T-helper 22 cell (primary cell): ENCODE results near the gene PDE1C.

Experiments
- DNase-seq: peaks from one replicate; pipeline ENCODE4 v3.0.0-alpha.2; 2020; ENCODE audit warnings: low read depth

The PDE1C gene

DNA sequence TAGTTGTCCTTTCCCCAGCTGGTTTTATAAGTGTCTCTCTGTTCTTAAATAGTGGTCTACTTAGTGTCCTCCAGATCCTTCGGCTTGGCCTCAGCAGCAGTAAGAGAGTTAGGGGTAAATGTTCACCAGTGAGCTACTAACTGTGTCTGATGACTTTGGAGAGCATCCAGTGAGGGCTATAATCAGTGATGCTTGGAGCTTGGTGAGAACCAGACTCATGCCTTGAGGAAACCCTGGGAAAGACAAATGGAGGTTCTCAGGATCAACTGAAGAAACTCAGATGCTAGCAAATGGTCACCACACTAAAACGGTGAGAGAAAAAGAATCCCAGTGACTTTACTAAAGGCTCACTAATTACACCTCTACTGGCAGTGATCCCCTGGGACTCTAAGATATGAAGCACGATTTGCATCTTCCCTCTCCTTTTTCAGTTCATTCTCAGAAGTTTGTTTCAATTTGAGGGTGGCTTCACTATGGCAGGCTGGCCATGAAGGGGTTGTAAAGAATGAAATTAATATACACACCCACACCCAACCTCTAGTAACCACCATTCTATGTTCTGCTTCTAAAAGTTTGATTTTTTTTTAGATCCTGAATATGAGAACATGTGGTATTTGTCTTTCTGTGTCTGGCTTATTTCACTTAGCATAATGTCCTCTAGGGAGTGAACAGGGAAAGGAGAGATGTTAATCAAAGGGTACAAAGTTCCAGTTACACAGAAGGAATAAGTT is 177.9 kb downstream of the PDE1C start:
- DNase-seq, result no peak

GRCh38 chr7:31890766-31891165 is 179.4 kb downstream of the PDE1C start:
- no peak for DNase-seq

GRCh38 chr7:31890198-31890597 is 180.0 kb downstream of the PDE1C start:
- DNase-seq, result no peak

DNA sequence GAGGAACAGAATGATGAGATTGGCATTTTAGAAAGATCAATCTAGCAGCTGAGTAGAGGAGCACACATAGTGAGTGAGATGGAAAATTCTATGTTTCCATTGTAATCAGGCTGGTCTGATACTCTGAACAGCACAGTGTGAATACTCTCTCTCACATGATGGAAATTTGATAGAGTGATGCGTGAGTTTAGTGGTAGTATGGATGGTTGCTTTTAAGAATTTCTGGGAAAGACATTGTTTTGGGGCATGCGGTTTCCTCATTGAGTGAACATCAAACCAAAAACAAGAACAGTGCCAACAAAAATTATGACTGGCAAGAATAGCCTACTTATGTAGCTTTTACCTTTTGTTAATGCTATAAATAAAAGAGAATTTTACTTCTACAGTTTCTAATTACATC is 183.2 kb downstream of the PDE1C start:
- DNase-seq, result no peak

GRCh38 chr7:31885171-31885570 is 185.0 kb downstream of the PDE1C start:
- no peak for DNase-seq

GRCh38 chr7:31883761-31884164 is 186.4 kb downstream of the PDE1C start:
- DNase-seq, result no peak

- DNase-seq, result no peak
These were observed 188.0 kb downstream of the PDE1C start for GRCh38 chr7:31882187-31882586.

- no peak for DNase-seq
These were observed 191.3 kb downstream of the PDE1C start for GRCh38 chr7:31878875-31879274.

- no peak for DNase-seq
These were observed 194.8 kb downstream of the PDE1C start for GRCh38 chr7:31875424-31875823.

DNA sequence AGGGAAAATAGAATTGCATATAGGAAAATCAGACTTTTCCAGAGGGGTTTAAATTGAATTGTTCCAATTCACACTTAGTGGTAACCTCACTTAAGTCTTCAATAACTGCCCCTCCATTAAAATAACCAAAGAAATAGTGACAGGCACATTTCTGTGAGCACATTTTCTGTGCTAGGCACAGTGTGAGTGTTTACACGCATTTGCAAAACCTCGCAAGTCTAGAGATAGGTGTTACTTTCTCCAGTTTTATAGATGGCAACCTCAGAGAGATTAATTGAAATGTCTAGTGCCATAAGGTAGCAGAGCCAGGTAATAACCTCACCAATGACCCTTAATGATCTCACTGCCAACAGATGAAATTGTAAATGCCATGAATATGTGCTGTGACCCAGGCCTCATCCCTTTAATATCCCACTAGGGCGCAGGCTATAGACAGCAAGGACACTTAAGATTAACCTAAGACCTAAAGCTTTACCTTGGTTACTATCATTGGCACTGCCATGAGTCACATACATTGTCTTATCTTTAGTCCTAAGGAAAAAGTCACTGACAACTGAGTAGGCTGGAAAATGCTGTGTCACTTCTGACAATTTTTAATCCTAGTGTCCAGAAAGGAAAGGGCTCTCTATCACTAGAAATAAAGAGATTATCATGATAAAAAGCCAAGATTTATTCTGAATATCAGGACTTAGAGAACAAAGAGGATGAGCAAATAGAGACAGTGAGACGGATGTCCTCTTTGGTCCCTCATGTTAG is 195.4 kb downstream of the PDE1C start:
- no peak for DNase-seq

GRCh38 chr7:31873816-31874597 is 196.2 kb downstream of the PDE1C start:
- no peak for DNase-seq

DNA sequence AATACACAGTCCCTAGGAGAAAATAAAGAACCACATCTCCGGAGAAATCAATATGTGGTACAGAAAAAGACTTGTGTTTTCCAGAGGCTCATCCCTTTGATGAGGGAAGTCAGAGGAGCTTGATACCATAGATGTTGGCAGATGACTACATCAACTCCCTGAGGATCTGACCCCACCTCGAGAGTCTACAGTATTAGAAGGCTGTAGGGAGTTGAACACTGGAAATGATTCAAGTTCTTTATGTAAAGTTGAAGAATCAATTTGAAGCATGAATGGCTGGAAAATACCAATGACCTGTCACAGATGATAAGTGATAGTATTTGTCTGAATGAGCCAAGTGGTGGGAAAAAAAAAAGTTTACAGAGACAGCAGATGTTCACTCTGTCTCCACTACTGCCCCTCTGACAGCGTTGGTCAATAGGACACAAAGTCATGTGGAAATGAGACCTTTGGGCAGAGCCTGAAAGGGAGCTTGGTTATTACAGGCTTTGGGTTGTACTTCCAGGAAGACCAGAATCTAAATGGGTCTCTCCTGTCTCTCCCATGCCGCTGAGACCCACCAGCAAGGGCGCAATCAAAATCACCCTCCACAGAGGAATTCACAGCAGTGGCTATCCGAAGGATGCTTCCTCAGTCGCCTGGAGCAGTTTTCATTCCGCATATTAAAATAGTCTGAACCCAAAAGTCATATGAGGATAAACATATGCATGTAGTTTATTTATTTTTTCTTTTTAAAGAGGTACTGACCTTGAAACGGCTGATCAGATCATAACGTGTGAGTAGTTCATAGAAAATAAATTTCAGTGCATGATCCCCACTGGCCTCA is 197.4 kb downstream of the PDE1C start:
- no peak for DNase-seq

DNA sequence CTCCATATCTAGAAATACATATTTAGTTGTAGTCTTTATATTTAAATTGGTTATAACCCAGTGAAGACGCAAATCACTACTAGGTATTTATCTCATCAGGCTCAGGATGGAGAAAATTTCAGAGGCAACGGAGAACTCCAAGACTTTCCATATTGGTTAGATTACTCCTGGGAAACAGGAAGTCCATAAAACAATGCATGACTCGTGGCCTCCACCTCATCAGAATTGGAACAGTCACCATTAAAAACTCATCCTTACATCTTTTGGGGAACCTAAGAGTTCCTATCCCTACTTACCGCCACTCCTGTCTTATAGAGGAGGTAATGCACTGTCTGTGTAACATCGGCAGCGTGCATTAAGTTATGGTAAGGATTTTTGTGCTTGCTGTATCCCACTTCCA is 205.6 kb downstream of the PDE1C start:
- DNase-seq, result no peak

GRCh38 chr7:31860925-31861324 is 209.3 kb downstream of the PDE1C start:
- DNase-seq, result no peak

DNA sequence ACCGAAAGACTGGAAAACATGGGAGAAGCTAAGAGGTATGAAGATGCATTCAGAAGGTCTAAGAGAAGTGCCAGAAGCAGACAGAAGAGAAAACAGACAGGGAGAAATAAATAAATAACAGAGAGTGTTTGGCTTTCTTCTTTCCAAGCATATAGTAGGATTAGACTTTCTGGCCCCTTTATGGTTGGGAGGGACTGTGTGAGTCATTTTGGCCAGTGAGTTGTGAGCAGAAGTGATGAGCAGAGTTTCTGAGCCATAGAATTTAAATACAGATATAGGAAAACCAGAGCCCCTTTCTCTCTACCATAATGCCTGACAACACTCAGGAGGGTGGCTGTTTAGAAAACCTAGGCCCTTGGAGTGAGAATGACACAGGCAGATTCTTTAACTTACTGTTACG is 212.2 kb downstream of the PDE1C start:
- DNase-seq, result no peak

- DNase-seq, result no peak
These were observed 213.0 kb downstream of the PDE1C start for GRCh38 chr7:31857172-31857571.

DNA sequence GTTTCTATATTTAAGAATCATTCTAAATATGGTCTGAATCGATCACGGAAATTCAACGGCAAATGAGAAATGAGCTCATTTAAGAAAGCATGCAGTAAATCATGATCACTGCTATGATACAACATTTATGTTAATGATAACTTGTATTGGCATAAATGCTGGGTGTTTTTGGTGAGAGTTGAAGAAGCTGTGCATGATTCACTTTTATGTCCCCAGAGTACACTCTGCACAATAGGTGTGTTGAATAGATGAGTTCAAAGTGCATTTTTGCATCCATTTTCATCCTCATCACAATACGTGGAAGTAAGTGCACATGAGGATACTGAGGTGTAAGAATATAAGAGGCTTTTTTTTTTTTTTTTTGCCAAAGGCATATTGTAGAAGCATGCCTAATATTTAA is 213.9 kb downstream of the PDE1C start:
- no peak for DNase-seq

- no peak for DNase-seq
These were observed 214.7 kb downstream of the PDE1C start for GRCh38 chr7:31855530-31855929.

DNA sequence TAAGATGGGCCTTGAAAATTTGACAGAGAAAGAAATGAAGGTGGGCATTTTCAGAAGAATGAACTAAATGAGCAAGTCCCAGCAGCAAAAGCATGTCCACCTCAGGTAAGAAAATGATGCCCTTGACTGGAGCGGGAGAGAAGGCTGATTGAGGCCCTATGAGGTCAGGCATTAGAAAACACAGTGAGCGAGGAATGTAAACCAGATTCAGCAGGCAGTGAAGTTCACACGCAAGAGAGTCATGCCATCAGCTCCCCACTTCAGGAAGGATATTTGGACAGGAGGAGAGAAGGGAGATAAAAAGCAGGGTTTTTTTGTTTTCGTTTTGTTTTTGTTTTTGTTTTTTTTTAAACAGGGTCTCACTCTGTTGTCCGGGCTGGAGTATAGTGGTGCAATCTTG is 216.8 kb downstream of the PDE1C start:
- DNase-seq, result no peak

- DNase-seq, result no peak
These were observed 217.7 kb downstream of the PDE1C start for GRCh38 chr7:31852462-31852861.

GRCh38 chr7:31851119-31851518 is 219.1 kb downstream of the PDE1C start:
- no peak for DNase-seq

- DNase-seq, result no peak
These were observed 219.6 kb downstream of the PDE1C start for GRCh38 chr7:31850601-31851000.
